Liver (tissue), 3 donors: ENCODE results near the gene POLR2H.

Experiments
- CTCF ChIP-seq: fragments of 150-350 bp; IDR thresholded peaks from 2 replicates; pipeline ENCODE4 v1.5.1; 2017; ENCODE audit warnings: improper control_type of control experiment, low read depth, low read length; ENCODE audit not compliant: missing input control
- EGR1 ChIP-seq, 2 donors: IDR thresholded peaks; 2 replicates each; pipeline ENCODE4 v1.6.1; 2016 to 2018; ENCODE audit warnings: antibody characterized with exemption in 2 of 2, low read depth in 2 of 2
- FOXA1 ChIP-seq: IDR thresholded peaks from 2 replicates; pipeline ENCODE4 v1.6.1; 2016; ENCODE audit warnings: antibody characterized with exemption
- GABPA ChIP-seq, 2 donors: IDR thresholded peaks in 1 of 2; conservative IDR thresholded peaks in 1 of 2; 2 replicates each; pipeline ENCODE4 v1.6.1; 2016; ENCODE audit warnings: antibody characterized with exemption in 2 of 2, mild to moderate bottlenecking in 1 of 2, moderate library complexity in 1 of 2
- JUND ChIP-seq, 2 donors: IDR thresholded peaks; 2 replicates each; pipeline ENCODE4 v1.6.1; 2016; ENCODE audit warnings: antibody characterized with exemption in 2 of 2
- RAD21 ChIP-seq, 2 donors: IDR thresholded peaks; 2 replicates each; pipeline ENCODE4 v1.6.1; 2016; ENCODE audit warnings: antibody characterized with exemption in 2 of 2, mild to moderate bottlenecking in 2 of 2
- REST ChIP-seq: IDR thresholded peaks from 2 replicates; pipeline ENCODE4 v1.6.1; 2016; ENCODE audit warnings: antibody characterized with exemption, mild to moderate bottlenecking
- RXRA ChIP-seq, 2 donors: IDR thresholded peaks; 2 replicates each; pipeline ENCODE4 v1.6.1; 2017 to 2018; ENCODE audit warnings: antibody characterized with exemption in 2 of 2, mild to moderate bottlenecking in 1 of 2
- TAF1 ChIP-seq: conservative IDR thresholded peaks from 2 replicates; pipeline ENCODE4 v1.6.1; 2016; ENCODE audit warnings: antibody characterized with exemption, mild to moderate bottlenecking
- YY1 ChIP-seq: IDR thresholded peaks from 2 replicates; pipeline ENCODE4 v1.6.1; 2016; ENCODE audit warnings: antibody characterized with exemption, mild to moderate bottlenecking
- ZBTB33 ChIP-seq: IDR thresholded peaks from 2 replicates; pipeline ENCODE4 v1.6.1; 2016; ENCODE audit warnings: antibody characterized with exemption
- TF ChIP-seq, protein P1 (sequence below): IDR thresholded peaks from 2 replicates; pipeline ENCODE4 v1.6.1; 2016; ENCODE audit warnings: antibody characterized with exemption
- donor health status: healthy.
- donor health status: healthy.

- TF ChIP-seq CTCF (no peak), JUND (IDR thresholded peaks at IDR 0.05) (no peak), TAF1 (no peak), RAD21 (IDR thresholded peaks at IDR 0.05) (no peak), RXRA (IDR thresholded peaks at IDR 0.05) (no peak), EGR1 (IDR thresholded peaks at IDR 0.05; ENCODE audit: low read depth in 2 of 2) (no peak), FOXA1 (no peak), YY1 (no peak), REST (no peak), GABPA (IDR thresholded peaks at IDR 0.05 in 1 of 2, conservative IDR thresholded peaks at IDR 0.05 in 1 of 2) (no peak), ZBTB33 (no peak)
- TF ChIP-seq, protein P1, sequence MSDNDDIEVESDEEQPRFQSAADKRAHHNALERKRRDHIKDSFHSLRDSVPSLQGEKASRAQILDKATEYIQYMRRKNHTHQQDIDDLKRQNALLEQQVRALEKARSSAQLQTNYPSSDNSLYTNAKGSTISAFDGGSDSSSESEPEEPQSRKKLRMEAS, result no peak
Observed at GRCh38 chr3:184389935-184390528, 28.5 kb downstream of the POLR2H start.
